NT2/D1 (cell line): ENCODE data around the gene MAD1L1.

Source experiments
- DNase-seq: peaks from one replicate; pipeline ENCODE4 v3.0.0-alpha.2; 2011; ENCODE audit warnings: low read depth, low spot score
- H3K27me3 ChIP-seq: 2 replicates; pipeline ENCODE4 v1.6.0; 2011; ENCODE audit warnings: mild to moderate bottlenecking; ENCODE audit not compliant: insufficient read length, insufficient read depth
- H3K36me3 ChIP-seq: 2 replicates; pipeline ENCODE4 v1.6.1; 2011; ENCODE audit warnings: mild to moderate bottlenecking, low read length, mixed read lengths; ENCODE audit not compliant: insufficient read depth, insufficient read length
- H3K4me1 ChIP-seq: 2 replicates; pipeline ENCODE4 v1.5.1; 2011; ENCODE audit not compliant: insufficient read depth, insufficient read length
- H3K4me3 ChIP-seq: 2 replicates; pipeline ENCODE4 v1.5.1; 2011; ENCODE audit warnings: low read depth; ENCODE audit not compliant: insufficient read length
- H3K9ac ChIP-seq: 2 replicates; pipeline ENCODE4 v1.6.0; 2011; ENCODE audit warnings: low read depth; ENCODE audit not compliant: insufficient read length
- H3K9me3 ChIP-seq: 2 replicates; pipeline ENCODE4 v1.5.1; 2011; ENCODE audit warnings: mild to moderate bottlenecking, low read length; ENCODE audit not compliant: insufficient read depth
- SUZ12 ChIP-seq: IDR thresholded peaks from 2 replicates; pipeline ENCODE4 v1.6.1; 2011; ENCODE audit not compliant: insufficient read length, insufficient read depth; ENCODE audit errors: extremely low read depth
- YY1 ChIP-seq: IDR thresholded peaks from 2 replicates; pipeline ENCODE4 v1.6.1; 2011; ENCODE audit not compliant: insufficient read length, insufficient read depth
- ZNF274 ChIP-seq: IDR thresholded peaks from 2 replicates; pipeline ENCODE4 v1.6.1; 2011; ENCODE audit warnings: mild to moderate bottlenecking, low read depth, low read length

The MAD1L1 gene

DNA sequence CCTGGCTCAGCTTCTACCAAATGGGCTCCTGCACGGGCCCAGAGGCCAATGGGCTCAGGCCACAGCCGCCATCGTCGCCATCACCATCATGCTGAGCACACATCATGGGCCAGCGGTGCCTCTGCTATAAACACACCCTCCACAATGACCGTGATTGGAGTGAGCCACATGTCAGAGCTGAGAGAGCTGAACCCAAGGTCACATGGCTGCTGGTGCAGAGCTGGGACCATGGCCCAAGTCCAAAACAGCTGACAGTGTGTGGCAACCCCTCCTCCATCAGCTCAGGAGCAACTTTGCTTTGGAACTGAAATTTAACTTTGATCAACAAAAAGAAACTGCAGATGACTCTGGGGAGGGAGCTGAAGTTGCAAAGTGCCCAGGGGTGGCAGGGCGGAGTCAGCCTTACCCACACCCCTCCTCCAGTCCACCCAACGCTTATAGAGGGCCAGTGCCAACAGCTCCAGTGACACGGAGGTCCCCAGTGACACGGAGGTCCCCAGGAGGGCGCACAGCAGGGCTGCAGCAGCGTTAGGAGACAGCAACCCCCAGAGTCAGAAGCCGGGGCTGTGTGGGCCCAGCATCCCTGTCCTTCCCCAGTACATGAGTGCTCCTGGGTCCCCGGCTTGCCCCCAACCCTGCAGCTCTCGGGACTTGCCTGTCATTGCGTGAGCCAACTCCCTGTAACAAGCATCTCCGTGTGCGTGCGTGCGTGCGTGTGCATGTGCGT is 313.0 kb downstream of the MAD1L1 start:
- no peaks in the 10 kb centered on the region for H3K27me3 ChIP-seq
- H3K4me3 ChIP-seq: no peak overlapping the region
- H3K36me3 ChIP-seq: peaks cover 18% of the 10 kb centered on the region
- TF ChIP-seq SUZ12 (no peak), ZNF274 (no peak), YY1 (no peak)
- H3K4me1 ChIP-seq: peaks cover 15% of the 10 kb centered on the region
- H3K9ac ChIP-seq: peak overlapping the region; percentile 50
- DNase-seq: no peak
- no peaks in the 10 kb centered on the region for H3K9me3 ChIP-seq

DNA sequence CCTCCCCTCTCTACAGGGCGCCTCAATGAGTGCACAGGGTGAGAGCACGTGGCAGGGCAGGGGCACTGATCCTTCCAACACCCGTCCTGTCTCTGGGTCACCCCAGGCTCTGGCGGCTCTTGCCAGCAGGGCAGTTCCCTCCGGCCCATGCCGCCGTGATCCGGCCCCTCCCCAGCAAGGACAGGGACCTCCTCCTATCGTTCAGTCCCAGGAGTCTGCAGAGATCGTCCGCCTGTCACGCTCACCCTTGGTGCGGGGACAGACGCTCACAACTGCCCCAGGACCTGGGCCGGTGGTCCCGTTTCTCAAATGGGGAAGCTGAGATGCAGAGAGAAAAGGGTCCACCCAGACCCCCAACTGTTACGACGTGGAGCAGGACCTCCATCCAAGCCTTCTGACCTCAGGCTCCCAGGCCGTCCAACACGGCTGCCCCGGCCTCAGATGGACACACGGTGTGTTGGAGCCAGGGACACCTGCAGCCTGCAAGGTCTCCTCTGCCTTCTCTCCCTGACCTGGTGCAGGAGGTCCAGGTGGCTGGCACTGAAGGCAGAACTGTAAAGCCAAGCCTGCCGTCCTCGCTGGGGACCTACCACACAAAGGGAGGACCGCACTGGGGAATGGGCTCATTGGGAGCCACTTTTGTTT is 313.7 kb downstream of the MAD1L1 start:
- TF ChIP-seq SUZ12 (no peak), YY1 (no peak), ZNF274 (no peak)
- Histone ChIP-seq H3K36me3 (peaks cover 19% of the 10 kb centered on the region), H3K9ac (no peak overlapping the region), H3K4me1 (peaks cover 16% of the 10 kb centered on the region), H3K9me3 (no peaks in the 10 kb centered on the region), H3K27me3 (no peaks in the 10 kb centered on the region), H3K4me3 (no peak overlapping the region)
- DNase-seq: no peak

DNA sequence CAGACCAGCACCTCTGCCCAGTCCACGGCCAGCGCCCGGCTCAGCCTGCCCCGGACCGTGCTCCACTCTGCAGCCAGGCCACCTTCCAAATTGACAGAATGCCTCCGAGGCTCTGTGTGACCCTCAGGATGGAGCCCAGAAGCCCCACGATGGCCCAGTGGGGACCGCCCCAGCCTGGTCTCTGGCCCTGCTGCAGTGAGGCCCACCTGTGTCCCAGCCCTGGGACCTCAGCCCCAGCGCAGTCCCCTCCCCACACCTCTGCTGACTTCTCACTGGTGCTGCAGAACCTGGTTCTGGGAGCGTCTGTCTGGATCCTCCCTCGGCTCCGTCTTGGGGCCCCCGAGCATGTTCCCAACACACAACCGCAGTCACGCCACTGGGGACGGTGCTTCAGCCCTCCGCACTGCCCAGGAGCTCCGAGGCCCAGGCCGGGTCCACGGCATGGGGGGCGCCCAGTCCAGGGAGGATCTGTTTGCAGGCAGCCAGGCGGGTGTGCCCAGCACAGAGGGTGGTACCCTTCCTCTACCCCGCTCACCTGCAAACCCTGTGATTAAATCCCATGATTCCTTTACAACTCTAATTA is 314.6 kb downstream of the MAD1L1 start:
- TF ChIP-seq ZNF274: no peak
- no peak for TF ChIP-seq SUZ12
- no peak for TF ChIP-seq YY1
- DNase-seq: no peak
- H3K27me3 ChIP-seq: no peaks in the 10 kb centered on the region
- peaks cover 21% of the 10 kb centered on the region for H3K4me1 ChIP-seq
- no peaks in the 10 kb centered on the region for H3K9me3 ChIP-seq
- H3K9ac ChIP-seq: peak overlapping the region; percentile 32
- peaks cover 19% of the 10 kb centered on the region for H3K36me3 ChIP-seq
- H3K4me3 ChIP-seq: no peak overlapping the region

DNA sequence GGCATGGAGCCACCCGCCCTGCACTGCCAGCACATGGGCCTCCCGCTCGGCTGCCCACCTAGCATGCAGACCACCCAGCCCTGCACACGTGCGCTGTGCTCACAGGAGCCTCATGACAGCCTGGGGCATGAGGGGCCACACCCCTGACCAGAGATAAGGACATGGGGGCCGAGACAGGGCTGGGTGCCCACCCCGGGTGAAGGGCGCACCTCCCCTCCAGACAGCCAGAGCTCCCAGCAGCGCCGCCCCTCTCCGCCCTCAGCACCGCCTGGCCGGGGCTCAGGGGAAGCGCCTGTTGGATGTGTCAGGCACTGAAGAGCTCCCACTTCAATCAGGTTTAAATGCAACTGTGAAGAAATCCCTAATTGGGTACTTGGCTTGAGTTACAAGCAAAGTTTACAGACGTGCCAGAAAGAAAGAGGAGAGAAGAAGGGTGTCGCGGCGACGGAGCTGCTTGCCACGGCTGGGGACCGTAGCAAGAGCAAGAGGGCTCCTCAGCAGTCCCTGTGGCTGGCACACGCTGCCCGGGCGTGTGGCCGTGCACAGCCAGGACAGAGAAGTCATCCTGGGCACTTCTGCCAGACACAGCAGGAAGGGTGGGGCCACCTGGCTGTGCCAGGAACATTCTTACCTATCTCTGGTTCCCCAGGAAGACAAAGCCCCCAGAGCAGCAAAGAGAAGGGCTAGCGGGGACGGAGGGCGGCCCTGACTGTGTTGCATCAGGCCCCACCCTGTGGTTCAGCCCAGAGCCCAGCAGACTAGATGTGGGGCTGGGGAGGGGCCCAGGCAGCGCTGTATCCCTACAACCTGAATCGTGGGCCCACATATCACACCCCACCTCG is 315.3 kb downstream of the MAD1L1 start:
- Histone ChIP-seq H3K4me3 (no peak overlapping the region), H3K27me3 (no peaks in the 10 kb centered on the region), H3K4me1 (peaks cover 21% of the 10 kb centered on the region), H3K36me3 (peaks cover 13% of the 10 kb centered on the region), H3K9ac (peak overlapping the region; percentile 32), H3K9me3 (no peaks in the 10 kb centered on the region)
- TF ChIP-seq YY1: no peak
- TF ChIP-seq SUZ12: no peak
- no peak for TF ChIP-seq ZNF274
- DNase-seq: no peak

DNA sequence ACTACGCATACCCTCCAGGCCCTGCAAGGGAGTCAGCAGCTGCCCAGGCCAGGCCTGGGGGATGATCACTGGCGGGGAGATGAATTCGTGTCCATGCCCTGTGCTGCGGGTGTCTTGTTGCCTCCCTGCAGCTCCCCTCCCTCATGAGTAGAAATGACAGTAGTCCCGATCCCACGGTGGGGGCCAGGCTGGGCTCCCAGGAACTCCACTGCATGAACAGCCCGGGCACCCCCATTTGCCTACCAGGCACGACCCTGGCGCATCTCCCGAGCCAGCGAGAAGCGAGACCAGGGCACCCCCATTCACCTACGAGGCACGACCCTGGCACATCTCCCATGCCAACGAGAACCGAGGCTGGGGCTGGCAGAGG is 316.2 kb downstream of the MAD1L1 start:
- no peak overlapping the region for H3K9ac ChIP-seq
- H3K4me1 ChIP-seq: peaks cover 21% of the 10 kb centered on the region
- no peaks in the 10 kb centered on the region for H3K27me3 ChIP-seq
- H3K36me3 ChIP-seq: peaks cover 10% of the 10 kb centered on the region
- DNase-seq: no peak
- no peaks in the 10 kb centered on the region for H3K9me3 ChIP-seq
- no peak overlapping the region for H3K4me3 ChIP-seq
- TF ChIP-seq ZNF274: no peak
- TF ChIP-seq SUZ12: no peak
- no peak for TF ChIP-seq YY1

DNA sequence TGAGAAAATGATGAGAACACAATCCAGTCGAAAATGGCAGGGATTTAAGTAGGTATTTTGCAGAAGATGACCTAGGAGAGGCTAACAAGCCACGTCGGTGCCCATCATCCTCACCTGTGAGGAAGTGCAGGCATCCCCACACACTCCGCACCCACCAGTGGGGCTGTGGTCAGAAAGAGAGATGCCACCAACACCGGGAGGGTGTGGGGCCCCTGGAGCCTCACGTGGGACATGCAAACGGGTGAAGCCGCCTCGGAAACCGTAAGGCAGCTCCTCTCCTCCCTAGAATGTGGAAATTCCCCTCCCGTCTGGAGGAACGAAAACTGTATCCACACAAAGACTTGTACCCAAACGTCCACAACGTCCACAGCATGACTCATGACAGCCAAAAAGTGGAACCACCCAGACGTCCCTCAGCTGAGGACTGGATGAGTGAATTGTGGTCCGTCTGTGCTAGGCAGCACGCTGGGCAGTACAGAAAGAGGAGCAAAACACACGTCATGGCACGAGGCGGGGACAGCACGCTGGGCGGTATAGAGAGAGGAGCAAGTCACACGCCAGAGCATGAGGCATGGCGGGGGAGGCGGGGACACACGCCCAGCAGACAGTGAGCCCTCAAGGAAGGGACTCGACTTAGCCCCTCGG is 316.7 kb downstream of the MAD1L1 start:
- no peak for DNase-seq
- H3K4me3 ChIP-seq: no peak overlapping the region
- no peaks in the 10 kb centered on the region for H3K9me3 ChIP-seq
- peaks cover 10% of the 10 kb centered on the region for H3K36me3 ChIP-seq
- TF ChIP-seq YY1 (no peak), ZNF274 (no peak), SUZ12 (no peak)
- H3K27me3 ChIP-seq: no peaks in the 10 kb centered on the region
- H3K9ac ChIP-seq: no peak overlapping the region
- peaks cover 21% of the 10 kb centered on the region for H3K4me1 ChIP-seq
